HCT116 (cell line): ENCODE results near the gene FCRL1.

ENCODE experiments used
- CEBPB ChIP-seq: IDR thresholded peaks from 2 replicates; pipeline ENCODE4 v1.6.1; 2012; ENCODE audit warnings: low read depth
- ELF1 ChIP-seq: IDR thresholded peaks from 2 replicates; pipeline ENCODE4 v1.6.1; 2012; ENCODE audit warnings: low read depth, borderline replicate concordance
- EZH2 ChIP-seq: fragments of 200-600 bp; sonication (generic); IDR thresholded peaks from 2 replicates; pipeline ENCODE4 v1.6.1; 2017; ENCODE audit warnings: antibody characterized with exemption, mixed run types
- JUND ChIP-seq: IDR thresholded peaks from 2 replicates; pipeline ENCODE4 v1.6.1; 2012
- POLR2A ChIP-seq: IDR thresholded peaks from 2 replicates; pipeline ENCODE4 v1.7.0; 2011; ENCODE audit warnings: borderline replicate concordance; ENCODE audit not compliant: insufficient read depth, insufficient read length; ENCODE audit errors: extremely low read depth
- POLR2AphosphoS5 ChIP-seq: IDR thresholded peaks from 2 replicates; pipeline ENCODE4 v1.6.1; 2011; ENCODE audit warnings: mild to moderate bottlenecking, low read depth, low read length, moderate library complexity
- SIN3A ChIP-seq: IDR thresholded peaks from 2 replicates; pipeline ENCODE4 v1.6.1; 2012; ENCODE audit warnings: low read depth
- SP1 ChIP-seq: IDR thresholded peaks from 2 replicates; pipeline ENCODE4 v1.6.1; 2012; ENCODE audit warnings: low read depth
- ZNF274 ChIP-seq: fragments of 200-500 bp; sonication (Bioruptor generic); IDR thresholded peaks from 2 replicates; pipeline ENCODE4 v1.6.1; 2014; ENCODE audit warnings: mild to moderate bottlenecking, low read depth, low read length, inconsistent platforms
- TF ChIP-seq, protein P1 (sequence below), 3 experiments: fragments of 200-600 bp in 1 of 3; sonication (generic) in 1 of 3; IDR thresholded peaks in 2 of 3; conservative IDR thresholded peaks in 1 of 3; 2 replicates each; pipeline ENCODE4 v1.5.1; 2012 to 2017; ENCODE audit warnings: low read depth in 2 of 3, low read length in 2 of 3, antibody characterized with exemption in 1 of 3, borderline replicate concordance in 1 of 3, control low read depth in 1 of 3, mild to moderate bottlenecking in 1 of 3, mixed read lengths in 1 of 3, mixed run types in 1 of 3, moderate library complexity in 1 of 3; ENCODE audit not compliant: insufficient read depth in 1 of 3
- TF ChIP-seq, protein P2 (sequence below): IDR thresholded peaks from 2 replicates; pipeline ENCODE4 v1.6.1; 2012; ENCODE audit warnings: low read depth
- TF ChIP-seq, protein P3 (sequence below): IDR thresholded peaks from 2 replicates; pipeline ENCODE4 v1.6.1; 2012
- TF ChIP-seq, protein P4 (sequence below): IDR thresholded peaks from 2 replicates; pipeline ENCODE4 v1.6.1; 2012

DNA sequence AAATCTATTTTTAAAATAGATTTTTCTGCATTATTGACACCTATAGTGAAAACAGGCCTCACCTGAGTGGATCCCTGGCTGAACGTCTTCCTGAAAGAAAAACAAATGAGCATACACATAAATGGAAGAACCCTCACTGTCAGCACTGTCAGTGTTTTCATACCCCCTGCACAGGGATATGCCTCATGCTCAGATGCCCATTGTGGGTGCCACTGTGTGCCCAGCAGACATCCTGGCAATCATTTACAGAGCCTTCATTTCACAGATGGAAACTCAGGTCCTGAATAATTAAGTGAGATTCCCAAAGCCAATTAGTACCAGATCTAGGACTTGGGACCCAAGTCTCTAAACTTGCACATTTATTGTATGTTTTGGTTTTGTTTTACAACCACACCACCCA, 19.9 kb downstream of the FCRL1 start:
- TF ChIP-seq EZH2 (no peak), POLR2A (no peak), SIN3A (no peak), POLR2AphosphoS5 (no peak), CEBPB (no peak), SP1 (no peak), ELF1 (no peak), JUND (no peak), ZNF274 (no peak)
- TF ChIP-seq, protein P1, sequence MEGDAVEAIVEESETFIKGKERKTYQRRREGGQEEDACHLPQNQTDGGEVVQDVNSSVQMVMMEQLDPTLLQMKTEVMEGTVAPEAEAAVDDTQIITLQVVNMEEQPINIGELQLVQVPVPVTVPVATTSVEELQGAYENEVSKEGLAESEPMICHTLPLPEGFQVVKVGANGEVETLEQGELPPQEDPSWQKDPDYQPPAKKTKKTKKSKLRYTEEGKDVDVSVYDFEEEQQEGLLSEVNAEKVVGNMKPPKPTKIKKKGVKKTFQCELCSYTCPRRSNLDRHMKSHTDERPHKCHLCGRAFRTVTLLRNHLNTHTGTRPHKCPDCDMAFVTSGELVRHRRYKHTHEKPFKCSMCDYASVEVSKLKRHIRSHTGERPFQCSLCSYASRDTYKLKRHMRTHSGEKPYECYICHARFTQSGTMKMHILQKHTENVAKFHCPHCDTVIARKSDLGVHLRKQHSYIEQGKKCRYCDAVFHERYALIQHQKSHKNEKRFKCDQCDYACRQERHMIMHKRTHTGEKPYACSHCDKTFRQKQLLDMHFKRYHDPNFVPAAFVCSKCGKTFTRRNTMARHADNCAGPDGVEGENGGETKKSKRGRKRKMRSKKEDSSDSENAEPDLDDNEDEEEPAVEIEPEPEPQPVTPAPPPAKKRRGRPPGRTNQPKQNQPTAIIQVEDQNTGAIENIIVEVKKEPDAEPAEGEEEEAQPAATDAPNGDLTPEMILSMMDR (IDR thresholded peaks at IDR 0.05 in 2 of 3, conservative IDR thresholded peaks at IDR 0.05 in 1 of 3; ENCODE audit: borderline replicate concordance in 1 of 3, insufficient read depth in 1 of 3, low read depth in 2 of 3, low read length in 2 of 3): no peak
- TF ChIP-seq, protein P2, sequence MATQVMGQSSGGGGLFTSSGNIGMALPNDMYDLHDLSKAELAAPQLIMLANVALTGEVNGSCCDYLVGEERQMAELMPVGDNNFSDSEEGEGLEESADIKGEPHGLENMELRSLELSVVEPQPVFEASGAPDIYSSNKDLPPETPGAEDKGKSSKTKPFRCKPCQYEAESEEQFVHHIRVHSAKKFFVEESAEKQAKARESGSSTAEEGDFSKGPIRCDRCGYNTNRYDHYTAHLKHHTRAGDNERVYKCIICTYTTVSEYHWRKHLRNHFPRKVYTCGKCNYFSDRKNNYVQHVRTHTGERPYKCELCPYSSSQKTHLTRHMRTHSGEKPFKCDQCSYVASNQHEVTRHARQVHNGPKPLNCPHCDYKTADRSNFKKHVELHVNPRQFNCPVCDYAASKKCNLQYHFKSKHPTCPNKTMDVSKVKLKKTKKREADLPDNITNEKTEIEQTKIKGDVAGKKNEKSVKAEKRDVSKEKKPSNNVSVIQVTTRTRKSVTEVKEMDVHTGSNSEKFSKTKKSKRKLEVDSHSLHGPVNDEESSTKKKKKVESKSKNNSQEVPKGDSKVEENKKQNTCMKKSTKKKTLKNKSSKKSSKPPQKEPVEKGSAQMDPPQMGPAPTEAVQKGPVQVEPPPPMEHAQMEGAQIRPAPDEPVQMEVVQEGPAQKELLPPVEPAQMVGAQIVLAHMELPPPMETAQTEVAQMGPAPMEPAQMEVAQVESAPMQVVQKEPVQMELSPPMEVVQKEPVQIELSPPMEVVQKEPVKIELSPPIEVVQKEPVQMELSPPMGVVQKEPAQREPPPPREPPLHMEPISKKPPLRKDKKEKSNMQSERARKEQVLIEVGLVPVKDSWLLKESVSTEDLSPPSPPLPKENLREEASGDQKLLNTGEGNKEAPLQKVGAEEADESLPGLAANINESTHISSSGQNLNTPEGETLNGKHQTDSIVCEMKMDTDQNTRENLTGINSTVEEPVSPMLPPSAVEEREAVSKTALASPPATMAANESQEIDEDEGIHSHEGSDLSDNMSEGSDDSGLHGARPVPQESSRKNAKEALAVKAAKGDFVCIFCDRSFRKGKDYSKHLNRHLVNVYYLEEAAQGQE: no peak
- TF ChIP-seq, protein P3, sequence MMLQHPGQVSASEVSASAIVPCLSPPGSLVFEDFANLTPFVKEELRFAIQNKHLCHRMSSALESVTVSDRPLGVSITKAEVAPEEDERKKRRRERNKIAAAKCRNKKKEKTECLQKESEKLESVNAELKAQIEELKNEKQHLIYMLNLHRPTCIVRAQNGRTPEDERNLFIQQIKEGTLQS: no peak
- TF ChIP-seq, protein P4, sequence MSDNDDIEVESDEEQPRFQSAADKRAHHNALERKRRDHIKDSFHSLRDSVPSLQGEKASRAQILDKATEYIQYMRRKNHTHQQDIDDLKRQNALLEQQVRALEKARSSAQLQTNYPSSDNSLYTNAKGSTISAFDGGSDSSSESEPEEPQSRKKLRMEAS: no peak
